Thoracic aorta (tissue), 2 donors: Measurements from ENCODE around the gene NEK5. TPM values are rescaled to one million over a fixed set of nuclear protein-coding genes. Genes with fewer than 3 reads are reported as not detected.
A peak's percentile ranks its signal among the peaks of the same experiment; 100 is the strongest.

ENCODE experiments used
- ATAC-seq: fragments of 150-250 bp; one replicate; pipeline ENCODE4 v1.8.0; 2017; ENCODE audit warnings: low read depth; ENCODE audit not compliant: insufficient number of reproducible peaks, low FRiP score
- DNase-seq: peaks from one replicate; pipeline ENCODE4 v3.0.0-alpha.2; 2020; ENCODE audit warnings: low spot score
- H3K27ac ChIP-seq, 2 donors: fragments of 200-600 bp; sonication (generic); 1 replicate in 1 of 2; 2 replicates in 1 of 2; pipeline ENCODE4 v1.5.1; 2016; ENCODE audit warnings: mild to moderate bottlenecking in 2 of 2, moderate library complexity in 2 of 2
- H3K27me3 ChIP-seq: fragments of 200-600 bp; sonication (generic); replicated peaks from 2 replicates; pipeline ENCODE4 v1.6.0; 2016; ENCODE audit warnings: mild to moderate bottlenecking; ENCODE audit not compliant: insufficient read depth
- H3K36me3 ChIP-seq: fragments of 200-600 bp; sonication (generic); one replicate; pipeline ENCODE4 v1.5.1; 2016
- H3K4me1 ChIP-seq, 2 donors: fragments of 200-600 bp; sonication (generic); 1 replicate in 1 of 2; 2 replicates in 1 of 2; pipeline versions ENCODE4 v1.5.1 to v1.6.0; 2016; ENCODE audit warnings: low read depth in 2 of 2, mild to moderate bottlenecking in 1 of 2; ENCODE audit not compliant: control insufficient read depth in 1 of 2
- H3K4me3 ChIP-seq: fragments of 200-600 bp; sonication (generic); 2 replicates; pipeline ENCODE4 v1.5.1; 2016; ENCODE audit warnings: mild to moderate bottlenecking
- H3K9me3 ChIP-seq: fragments of 200-600 bp; sonication (generic); 2 replicates; pipeline ENCODE4 v1.5.1; 2016
- total RNA-seq, 2 donors: library from RNA; depleted of rRNA; stranded (reverse); fragments of >200 nt; gene quantifications; one replicate each; pipeline versions ENCODE4 v1.1.0 to v1.2.3, GENCODE V29; 2016
- TF ChIP-seq, protein P1 (sequence below): fragments of 200-600 bp; sonication (generic); IDR thresholded peaks from one replicate; pipeline ENCODE4 v1.5.1; 2019; ENCODE audit warnings: antibody characterized with exemption

NEK5 gene
- total RNA-seq, 2 donors from 2014 or later, result 0.27 to 0.28 TPM

DNA sequence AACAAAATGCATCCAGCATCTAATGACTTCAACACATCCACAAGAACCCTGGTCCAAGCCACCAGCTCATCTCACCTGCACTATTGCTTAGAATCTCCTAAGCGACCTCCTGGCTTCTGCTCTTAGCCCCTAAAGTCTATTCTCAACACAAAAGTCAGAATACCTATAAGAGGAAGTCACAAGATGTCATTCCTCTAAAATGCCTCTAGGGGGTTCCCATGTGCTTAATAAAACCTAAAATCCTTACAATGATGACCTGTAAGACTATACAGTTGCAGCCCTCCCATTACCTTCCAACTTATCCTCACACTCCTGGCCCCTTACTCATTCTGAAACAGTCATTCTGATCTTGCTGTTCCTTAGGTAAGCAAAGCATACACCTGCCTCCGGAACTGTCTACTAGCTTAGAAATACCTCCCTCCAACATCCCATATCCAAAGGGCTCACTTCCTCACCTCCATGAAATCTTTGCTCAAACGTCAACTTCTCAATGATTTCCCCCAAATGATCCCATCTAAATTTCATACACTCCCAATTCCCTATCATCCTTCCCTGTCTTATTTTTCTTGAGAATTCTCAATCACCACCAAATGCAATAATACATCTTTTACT, 127.6 kb downstream of the NEK5 start:
- Histone ChIP-seq H3K4me3 (no peak overlapping the region), H3K27me3 (no peaks in the 10 kb centered on the region), H3K36me3 (no peaks in the 10 kb centered on the region), H3K9me3 (no peaks in the 10 kb centered on the region), H3K4me1 (peaks cover 3 to 19% of the 10 kb centered on the region in 2 donors), H3K27ac (no peak overlapping the region)
- DNase-seq, result no peak
- TF ChIP-seq, protein P1, sequence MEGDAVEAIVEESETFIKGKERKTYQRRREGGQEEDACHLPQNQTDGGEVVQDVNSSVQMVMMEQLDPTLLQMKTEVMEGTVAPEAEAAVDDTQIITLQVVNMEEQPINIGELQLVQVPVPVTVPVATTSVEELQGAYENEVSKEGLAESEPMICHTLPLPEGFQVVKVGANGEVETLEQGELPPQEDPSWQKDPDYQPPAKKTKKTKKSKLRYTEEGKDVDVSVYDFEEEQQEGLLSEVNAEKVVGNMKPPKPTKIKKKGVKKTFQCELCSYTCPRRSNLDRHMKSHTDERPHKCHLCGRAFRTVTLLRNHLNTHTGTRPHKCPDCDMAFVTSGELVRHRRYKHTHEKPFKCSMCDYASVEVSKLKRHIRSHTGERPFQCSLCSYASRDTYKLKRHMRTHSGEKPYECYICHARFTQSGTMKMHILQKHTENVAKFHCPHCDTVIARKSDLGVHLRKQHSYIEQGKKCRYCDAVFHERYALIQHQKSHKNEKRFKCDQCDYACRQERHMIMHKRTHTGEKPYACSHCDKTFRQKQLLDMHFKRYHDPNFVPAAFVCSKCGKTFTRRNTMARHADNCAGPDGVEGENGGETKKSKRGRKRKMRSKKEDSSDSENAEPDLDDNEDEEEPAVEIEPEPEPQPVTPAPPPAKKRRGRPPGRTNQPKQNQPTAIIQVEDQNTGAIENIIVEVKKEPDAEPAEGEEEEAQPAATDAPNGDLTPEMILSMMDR, result peak; percentile 63
- no peak for ATAC-seq

DNA sequence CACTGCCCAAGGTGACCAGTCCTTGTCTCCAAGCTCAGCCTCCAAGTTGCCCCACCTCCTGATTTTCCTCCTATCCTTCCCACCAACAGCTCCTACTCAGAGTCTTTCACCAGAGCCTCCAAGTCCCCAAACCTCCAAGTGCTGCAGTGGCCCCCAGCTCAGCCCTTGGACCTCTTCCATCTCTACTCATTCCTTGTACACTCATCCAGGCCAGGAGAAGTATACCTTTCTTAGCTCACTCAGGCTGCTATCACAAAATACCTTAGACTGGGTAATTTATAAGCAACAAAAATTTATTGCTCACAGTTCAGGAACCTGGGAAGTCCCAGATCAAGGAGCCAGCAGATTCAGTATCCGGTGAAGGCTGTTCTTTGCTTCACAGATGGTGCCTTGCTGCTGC, 129.0 kb downstream of the NEK5 start:
- no peaks in the 10 kb centered on the region for H3K36me3 ChIP-seq
- H3K27me3 ChIP-seq, result no peaks in the 10 kb centered on the region
- DNase-seq, result no peak
- H3K4me3 ChIP-seq, result peak overlapping the region; percentile 33
- no peak for ATAC-seq
- TF ChIP-seq, protein P1, result no peak
- no peaks in the 10 kb centered on the region for H3K9me3 ChIP-seq
- no peak overlapping the region for H3K27ac ChIP-seq
- H3K4me1 ChIP-seq, result peaks cover 7 to 30% of the 10 kb centered on the region in 2 donors

DNA sequence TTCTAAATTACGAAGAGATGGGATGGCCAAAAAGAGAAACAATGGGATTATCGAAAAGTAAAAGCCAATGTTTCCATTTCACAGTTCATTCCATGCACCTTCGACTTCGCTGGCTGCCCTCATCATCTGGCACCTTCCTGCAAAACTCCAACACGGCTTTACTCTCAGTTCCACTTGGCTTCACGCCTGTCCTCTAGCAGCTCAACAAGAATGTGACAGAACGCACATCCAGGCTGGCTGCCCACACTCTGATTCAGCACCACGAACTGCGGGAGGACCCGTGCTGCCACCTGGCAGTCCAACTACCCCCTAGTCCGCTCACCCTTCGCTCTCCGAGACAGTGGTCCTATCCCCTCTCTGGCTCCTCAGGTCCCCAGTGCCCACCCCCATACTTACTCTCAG, 129.4 kb downstream of the NEK5 start:
- Histone ChIP-seq H3K4me1 (peaks cover 7 to 30% of the 10 kb centered on the region in 2 donors), H3K4me3 (peak overlapping the region; percentile 33), H3K9me3 (no peaks in the 10 kb centered on the region), H3K27ac (no peak overlapping the region), H3K27me3 (no peaks in the 10 kb centered on the region), H3K36me3 (no peaks in the 10 kb centered on the region)
- TF ChIP-seq, protein P1, result no peak
- DNase-seq (no peak), ATAC-seq (no peak)

GRCh38 chr13:51998723-51999509, 130.0 kb downstream of the NEK5 start:
- no peaks in the 10 kb centered on the region for H3K36me3 ChIP-seq
- peaks cover 7 to 30% of the 10 kb centered on the region in 2 donors for H3K4me1 ChIP-seq
- DNase-seq (no peak), ATAC-seq (no peak)
- H3K27me3 ChIP-seq, result no peaks in the 10 kb centered on the region
- no peak overlapping the region for H3K27ac ChIP-seq
- no peaks in the 10 kb centered on the region for H3K9me3 ChIP-seq
- H3K4me3 ChIP-seq, result peak overlapping the region; percentile 33
- TF ChIP-seq, protein P1, result no peak

DNA sequence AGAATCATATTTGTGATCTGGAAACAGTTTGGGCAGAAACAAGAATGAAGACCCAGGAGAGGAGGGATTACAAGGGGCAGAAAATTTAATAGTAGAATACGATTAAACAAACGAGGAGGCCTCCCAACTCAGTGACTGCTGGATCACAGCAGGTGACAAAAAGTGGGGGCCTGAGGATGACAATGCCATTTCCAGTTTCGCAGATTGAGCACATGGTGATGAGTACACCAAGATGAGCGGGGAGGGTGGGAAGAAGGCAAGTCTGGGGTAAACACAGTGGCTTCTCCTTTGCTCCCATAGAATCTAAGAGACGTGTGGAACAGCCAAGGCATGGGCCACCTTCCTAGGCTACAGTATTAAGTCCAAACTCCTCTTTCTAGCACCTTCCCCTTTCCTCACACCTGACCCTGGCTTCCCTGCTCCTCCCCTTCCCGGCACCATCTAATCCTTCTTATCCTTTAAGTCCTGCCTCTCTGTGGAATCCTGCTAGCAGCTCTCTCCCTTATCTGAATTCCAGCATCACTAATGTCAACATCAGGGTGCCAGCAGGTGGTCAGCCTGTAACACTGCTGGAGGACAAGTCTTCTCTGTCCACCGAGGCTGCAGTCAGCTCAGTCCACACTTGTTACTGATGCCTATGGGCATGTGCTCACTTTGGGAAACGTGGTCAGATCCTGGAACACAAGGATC, 131.1 kb downstream of the NEK5 start:
- peaks cover 7 to 30% of the 10 kb centered on the region in 2 donors for H3K4me1 ChIP-seq
- ATAC-seq (no peak), DNase-seq (no peak)
- H3K27me3 ChIP-seq, result no peaks in the 10 kb centered on the region
- no peak overlapping the region for H3K27ac ChIP-seq
- H3K9me3 ChIP-seq, result no peaks in the 10 kb centered on the region
- no peaks in the 10 kb centered on the region for H3K36me3 ChIP-seq
- no peak overlapping the region for H3K4me3 ChIP-seq
- TF ChIP-seq, protein P1, result no peak
